Neural progenitor cell (in vitro differentiated cells): ENCODE measurements around the gene TMCO4.

Source experiments
- EZH2 ChIP-seq: fragments of 200-600 bp; sonication (generic); IDR thresholded peaks from 2 replicates; pipeline ENCODE4 v1.6.1; 2017; ENCODE audit warnings: antibody characterized with exemption, mild to moderate bottlenecking, moderate library complexity
- EZH2phosphoT487 ChIP-seq: fragments of 200-600 bp; sonication (generic); IDR thresholded peaks from 2 replicates; pipeline ENCODE4 v1.6.1; 2017; ENCODE audit warnings: antibody characterized with exemption
- TF ChIP-seq, protein P1 (sequence below): fragments of 200-600 bp; sonication (generic); IDR thresholded peaks from 2 replicates; pipeline ENCODE4 v1.5.1; 2017; ENCODE audit warnings: antibody characterized with exemption, mild to moderate bottlenecking

DNA sequence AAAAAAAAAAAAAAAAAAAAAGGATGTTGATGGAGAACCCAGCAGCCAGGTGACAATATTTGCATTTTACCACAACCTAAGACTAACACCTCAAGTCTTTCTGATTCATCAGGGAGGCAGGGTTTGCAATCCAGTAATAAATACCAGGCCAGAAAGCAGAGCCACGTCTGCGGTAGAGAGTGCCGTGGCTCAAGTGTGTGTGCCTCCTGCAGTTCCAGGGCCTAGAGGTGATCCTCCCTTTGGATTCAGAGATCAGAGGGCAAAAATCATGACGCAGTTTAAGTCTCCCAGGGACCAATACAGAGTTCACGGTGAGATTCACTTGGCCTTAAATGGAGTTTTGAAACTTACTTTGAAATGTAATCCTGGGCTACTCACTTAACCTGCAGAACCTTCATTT, 34.9 kb downstream of the TMCO4 start:
- TF ChIP-seq, protein P1, sequence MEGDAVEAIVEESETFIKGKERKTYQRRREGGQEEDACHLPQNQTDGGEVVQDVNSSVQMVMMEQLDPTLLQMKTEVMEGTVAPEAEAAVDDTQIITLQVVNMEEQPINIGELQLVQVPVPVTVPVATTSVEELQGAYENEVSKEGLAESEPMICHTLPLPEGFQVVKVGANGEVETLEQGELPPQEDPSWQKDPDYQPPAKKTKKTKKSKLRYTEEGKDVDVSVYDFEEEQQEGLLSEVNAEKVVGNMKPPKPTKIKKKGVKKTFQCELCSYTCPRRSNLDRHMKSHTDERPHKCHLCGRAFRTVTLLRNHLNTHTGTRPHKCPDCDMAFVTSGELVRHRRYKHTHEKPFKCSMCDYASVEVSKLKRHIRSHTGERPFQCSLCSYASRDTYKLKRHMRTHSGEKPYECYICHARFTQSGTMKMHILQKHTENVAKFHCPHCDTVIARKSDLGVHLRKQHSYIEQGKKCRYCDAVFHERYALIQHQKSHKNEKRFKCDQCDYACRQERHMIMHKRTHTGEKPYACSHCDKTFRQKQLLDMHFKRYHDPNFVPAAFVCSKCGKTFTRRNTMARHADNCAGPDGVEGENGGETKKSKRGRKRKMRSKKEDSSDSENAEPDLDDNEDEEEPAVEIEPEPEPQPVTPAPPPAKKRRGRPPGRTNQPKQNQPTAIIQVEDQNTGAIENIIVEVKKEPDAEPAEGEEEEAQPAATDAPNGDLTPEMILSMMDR = no peak
- TF ChIP-seq EZH2 (no peak), EZH2phosphoT487 (no peak)
